ENCODE measurements around the gene CPLX3. TPM values are rescaled to one million over a fixed set of nuclear protein-coding genes. Genes with fewer than 3 reads are reported as not detected.
A peak's percentile ranks its signal among the peaks of the same experiment; 100 is the strongest.

The CPLX3 gene
- total RNA-seq, 1 donor from 2014 or later, result not detected

DNA sequence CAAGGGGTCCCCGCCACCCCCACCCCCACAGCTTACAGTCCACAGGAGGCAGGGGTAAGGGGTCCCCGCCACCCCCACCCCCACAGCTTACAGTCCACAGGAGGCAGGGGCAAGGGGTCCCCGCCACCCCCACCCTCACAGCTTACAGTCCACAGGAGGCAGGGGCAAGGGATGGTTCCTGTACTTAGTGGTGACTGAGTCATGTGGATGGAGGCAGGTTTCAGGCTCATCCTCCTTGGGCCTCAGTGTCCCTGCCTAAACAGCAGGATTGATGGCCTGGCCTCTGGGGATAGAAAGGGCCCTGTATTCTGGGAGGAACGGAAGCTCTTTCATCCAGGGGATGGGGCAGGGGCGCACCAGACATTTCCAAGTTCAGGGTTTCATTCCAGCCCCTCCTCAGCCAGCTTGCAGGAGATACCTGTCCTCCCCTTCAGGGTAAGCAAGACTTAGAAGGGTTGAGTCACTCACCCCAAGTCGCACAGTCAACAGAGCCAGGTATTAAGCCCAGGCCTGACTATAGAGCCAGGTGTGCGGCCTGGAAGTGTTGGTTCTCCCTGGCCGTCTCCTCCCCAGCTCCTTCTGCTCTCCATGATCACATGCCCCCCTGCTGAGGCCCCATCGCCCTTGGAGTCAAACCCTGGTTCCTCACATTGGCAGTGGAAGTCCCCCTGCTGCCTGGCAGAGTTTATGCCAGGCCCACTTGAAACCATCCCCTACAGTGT is 32.0 kb upstream of the CPLX3 start:
- no peak for DNase-seq (ENCODE audit: low read depth, low spot score)
- no peak overlapping the region for H3K4me3 Mint-ChIP-seq
- TF ChIP-seq, protein P1, sequence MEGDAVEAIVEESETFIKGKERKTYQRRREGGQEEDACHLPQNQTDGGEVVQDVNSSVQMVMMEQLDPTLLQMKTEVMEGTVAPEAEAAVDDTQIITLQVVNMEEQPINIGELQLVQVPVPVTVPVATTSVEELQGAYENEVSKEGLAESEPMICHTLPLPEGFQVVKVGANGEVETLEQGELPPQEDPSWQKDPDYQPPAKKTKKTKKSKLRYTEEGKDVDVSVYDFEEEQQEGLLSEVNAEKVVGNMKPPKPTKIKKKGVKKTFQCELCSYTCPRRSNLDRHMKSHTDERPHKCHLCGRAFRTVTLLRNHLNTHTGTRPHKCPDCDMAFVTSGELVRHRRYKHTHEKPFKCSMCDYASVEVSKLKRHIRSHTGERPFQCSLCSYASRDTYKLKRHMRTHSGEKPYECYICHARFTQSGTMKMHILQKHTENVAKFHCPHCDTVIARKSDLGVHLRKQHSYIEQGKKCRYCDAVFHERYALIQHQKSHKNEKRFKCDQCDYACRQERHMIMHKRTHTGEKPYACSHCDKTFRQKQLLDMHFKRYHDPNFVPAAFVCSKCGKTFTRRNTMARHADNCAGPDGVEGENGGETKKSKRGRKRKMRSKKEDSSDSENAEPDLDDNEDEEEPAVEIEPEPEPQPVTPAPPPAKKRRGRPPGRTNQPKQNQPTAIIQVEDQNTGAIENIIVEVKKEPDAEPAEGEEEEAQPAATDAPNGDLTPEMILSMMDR (conservative IDR thresholded peaks at IDR 0.05), result no peak
- H3K27me3 Mint-ChIP-seq (ENCODE audit: low read depth), result no peaks in the 10 kb centered on the region
- H3K27ac Mint-ChIP-seq (ENCODE audit: unreplicated experiment), result peak overlapping the region; percentile 95
- no peaks in the 10 kb centered on the region for H3K36me3 Mint-ChIP-seq (ENCODE audit: low read depth)
- no peaks in the 10 kb centered on the region for H3K9me3 Mint-ChIP-seq
- H3K4me1 Mint-ChIP-seq, result peaks cover 41% of the 10 kb centered on the region

DNA sequence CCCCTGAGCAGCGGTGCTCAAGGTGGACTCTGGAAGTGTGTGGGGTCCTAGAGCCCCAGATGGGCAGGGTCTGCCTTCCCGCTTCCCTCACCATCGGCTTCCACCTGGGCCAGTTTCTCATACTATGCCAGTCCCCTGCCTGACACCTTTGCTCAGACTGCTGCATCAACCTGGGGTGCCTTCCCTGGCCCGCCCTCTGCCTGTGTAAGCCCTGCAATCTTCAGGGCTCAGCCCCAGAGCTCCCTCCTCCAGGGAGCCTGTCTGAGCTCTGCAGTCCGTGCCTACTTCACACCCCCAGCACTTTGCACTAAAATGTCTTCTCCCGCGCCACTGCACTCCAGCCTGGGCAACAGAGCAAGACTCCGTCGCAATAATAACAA is 31.5 kb upstream of the CPLX3 start:
- DNase-seq (ENCODE audit: low read depth, low spot score), result no peak
- peaks cover 36% of the 10 kb centered on the region for H3K4me1 Mint-ChIP-seq
- no peaks in the 10 kb centered on the region for H3K36me3 Mint-ChIP-seq (ENCODE audit: low read depth)
- peak overlapping the region; percentile 95 for H3K27ac Mint-ChIP-seq (ENCODE audit: unreplicated experiment)
- no peak overlapping the region for H3K4me3 Mint-ChIP-seq
- H3K9me3 Mint-ChIP-seq, result no peaks in the 10 kb centered on the region
- TF ChIP-seq, protein P1 (conservative IDR thresholded peaks at IDR 0.05), result no peak
- no peaks in the 10 kb centered on the region for H3K27me3 Mint-ChIP-seq (ENCODE audit: low read depth)

DNA sequence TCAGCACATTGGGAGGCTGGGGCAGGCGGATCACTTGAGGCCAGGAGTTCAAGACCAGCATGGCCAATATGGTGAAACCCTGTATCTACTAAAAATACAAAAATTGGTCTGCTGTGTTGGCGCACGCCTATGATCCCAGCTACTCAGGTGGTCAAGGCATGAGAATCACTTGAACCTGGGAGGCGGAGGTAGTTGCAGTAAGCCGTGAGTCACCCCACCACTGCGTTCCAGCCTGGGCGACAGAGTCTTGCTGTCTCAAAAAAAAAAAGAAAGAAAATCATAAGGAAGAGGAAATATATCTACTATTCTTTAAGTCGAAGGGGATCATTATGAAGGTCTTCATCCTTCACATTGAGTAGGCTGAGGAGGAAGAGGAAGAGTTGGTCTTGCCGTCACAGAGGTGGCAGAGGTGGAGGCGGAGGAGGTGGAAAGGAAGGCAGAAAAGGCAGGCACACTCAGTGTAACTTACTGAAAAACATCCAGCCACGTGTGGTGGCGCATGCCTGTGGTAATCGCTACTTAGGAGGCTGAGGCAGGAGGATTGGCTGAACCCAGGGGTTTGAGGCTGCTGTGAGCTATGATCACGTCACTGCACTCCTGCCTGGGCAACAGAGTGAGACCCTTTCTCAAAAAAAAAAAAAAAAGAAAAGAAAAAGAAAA is 30.3 kb upstream of the CPLX3 start:
- Mint-ChIP-seq H3K27ac (ENCODE audit: unreplicated experiment) (no peak overlapping the region), H3K4me3 (no peak overlapping the region), H3K4me1 (peaks cover 28% of the 10 kb centered on the region), H3K36me3 (ENCODE audit: low read depth) (no peaks in the 10 kb centered on the region), H3K27me3 (ENCODE audit: low read depth) (no peaks in the 10 kb centered on the region), H3K9me3 (no peaks in the 10 kb centered on the region)
- TF ChIP-seq, protein P1 (conservative IDR thresholded peaks at IDR 0.05), result no peak
- no peak for DNase-seq (ENCODE audit: low read depth, low spot score)

DNA sequence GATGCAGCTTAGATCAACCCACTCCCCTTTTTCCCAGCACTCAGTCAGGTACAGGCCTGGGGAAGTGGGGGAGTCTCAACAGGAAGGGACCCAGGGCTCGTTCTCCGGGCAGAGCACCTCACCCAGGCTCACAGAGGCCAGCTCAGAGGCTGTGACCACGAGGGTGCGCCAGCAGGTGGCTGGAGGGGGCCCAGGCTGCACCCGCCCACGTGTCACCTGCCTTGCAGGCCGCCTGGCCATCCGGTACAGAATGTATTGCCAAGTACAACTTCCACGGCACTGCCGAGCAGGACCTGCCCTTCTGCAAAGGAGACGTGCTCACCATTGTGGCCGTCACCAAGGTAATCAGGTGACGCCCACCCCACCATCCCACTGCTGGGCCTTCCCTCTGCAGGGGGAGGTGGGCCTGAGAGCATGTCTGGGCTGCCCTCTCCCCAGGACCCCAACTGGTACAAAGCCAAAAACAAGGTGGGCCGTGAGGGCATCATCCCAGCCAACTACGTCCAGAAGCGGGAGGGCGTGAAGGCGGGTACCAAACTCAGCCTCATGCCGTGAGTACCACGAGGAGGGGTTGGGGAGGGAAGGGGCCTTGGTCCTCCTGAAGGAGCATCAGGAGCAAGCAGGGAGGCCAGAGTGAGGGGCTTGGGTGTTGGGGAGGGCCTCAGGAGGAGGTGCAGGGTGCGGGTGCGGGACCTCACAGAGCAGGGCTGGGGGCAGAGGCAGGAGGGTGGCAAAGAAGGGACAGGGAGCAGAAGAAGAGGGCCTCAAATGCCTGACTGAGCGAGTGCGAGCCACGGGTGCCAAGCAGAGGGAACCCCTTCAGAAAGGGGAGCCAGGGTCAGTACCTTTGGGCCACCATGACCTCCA is 27.8 kb upstream of the CPLX3 start:
- TF ChIP-seq, protein P1 (conservative IDR thresholded peaks at IDR 0.05), result no peak
- no peak for DNase-seq (ENCODE audit: low read depth, low spot score)
- Mint-ChIP-seq H3K27me3 (ENCODE audit: low read depth) (no peaks in the 10 kb centered on the region), H3K4me3 (no peak overlapping the region), H3K9me3 (no peaks in the 10 kb centered on the region), H3K36me3 (ENCODE audit: low read depth) (no peaks in the 10 kb centered on the region), H3K27ac (ENCODE audit: unreplicated experiment) (no peak overlapping the region), H3K4me1 (peaks cover 5% of the 10 kb centered on the region)

DNA sequence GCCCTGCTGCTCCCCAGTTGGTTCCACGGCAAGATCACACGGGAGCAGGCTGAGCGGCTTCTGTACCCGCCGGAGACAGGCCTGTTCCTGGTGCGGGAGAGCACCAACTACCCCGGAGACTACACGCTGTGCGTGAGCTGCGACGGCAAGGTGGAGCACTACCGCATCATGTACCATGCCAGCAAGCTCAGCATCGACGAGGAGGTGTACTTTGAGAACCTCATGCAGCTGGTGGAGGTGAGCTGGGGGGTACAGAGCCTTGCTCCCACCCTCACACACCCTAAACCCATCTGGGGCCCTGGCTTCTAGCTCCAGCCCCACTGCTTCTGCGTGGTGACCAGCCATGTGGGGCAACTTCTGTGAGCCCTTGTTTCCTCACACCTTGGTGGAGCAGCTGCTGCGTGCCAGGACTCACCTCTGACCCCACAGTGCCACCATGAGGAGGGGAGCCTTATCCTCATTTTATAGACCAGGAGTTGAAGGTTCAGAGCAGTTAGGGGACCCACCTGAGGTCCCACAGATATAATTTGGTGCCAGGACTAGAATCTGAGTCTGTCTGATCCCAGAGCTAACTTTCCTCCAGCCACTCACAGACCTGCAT is 27.1 kb upstream of the CPLX3 start:
- H3K4me1 Mint-ChIP-seq, result peaks cover 5% of the 10 kb centered on the region
- TF ChIP-seq, protein P1 (conservative IDR thresholded peaks at IDR 0.05), result no peak
- no peaks in the 10 kb centered on the region for H3K27me3 Mint-ChIP-seq (ENCODE audit: low read depth)
- no peaks in the 10 kb centered on the region for H3K9me3 Mint-ChIP-seq
- no peak for DNase-seq (ENCODE audit: low read depth, low spot score)
- H3K27ac Mint-ChIP-seq (ENCODE audit: unreplicated experiment), result no peak overlapping the region
- H3K4me3 Mint-ChIP-seq, result no peak overlapping the region
- peaks cover 5% of the 10 kb centered on the region for H3K36me3 Mint-ChIP-seq (ENCODE audit: low read depth)
